Stimulated activated CD8-positive, alpha-beta memory T cell treated with anti-CD3 and anti-CD28 coated beads, Interleukin-12 subunit alpha, Interleukin-12 subunit beta, amount 100 ng/mL, for 24 hours (primary cell): ENCODE results near the gene SH3D19.
A peak's percentile ranks its signal among the peaks of the same experiment; 100 is the strongest.
"Not testable (repeated sequence)": the region's sequence is repeated elsewhere in the genome, so short reads cannot be mapped to it uniquely, and the experiment has no call there.

ENCODE experiments used
- DNase-seq: peaks from one replicate; pipeline ENCODE4 v3.0.0-alpha.2; 2020; ENCODE audit errors: extremely low read depth

The SH3D19 gene

DNA sequence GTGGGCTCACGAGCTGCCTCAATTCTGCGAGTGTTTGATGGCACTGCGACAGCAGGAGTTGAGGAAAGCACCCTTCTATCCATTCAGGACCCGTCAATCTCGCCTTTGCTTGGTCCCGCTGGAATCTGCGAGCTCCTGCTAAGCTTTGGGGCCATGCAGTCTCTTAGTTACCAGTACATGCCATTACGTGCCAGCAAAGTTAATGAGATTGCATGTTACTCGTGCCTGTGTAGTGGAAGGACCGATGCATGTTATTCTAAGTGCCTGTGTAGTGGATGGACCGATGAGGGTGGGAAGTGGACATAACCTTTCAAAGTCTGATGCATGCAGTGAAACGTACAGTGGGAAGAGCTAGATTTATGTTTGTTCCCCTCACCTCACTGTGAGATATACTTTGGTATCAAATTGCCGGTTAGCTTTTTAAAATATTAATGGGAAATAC, 225.4 kb downstream of the SH3D19 start:
- DNase-seq, result no peak

DNA sequence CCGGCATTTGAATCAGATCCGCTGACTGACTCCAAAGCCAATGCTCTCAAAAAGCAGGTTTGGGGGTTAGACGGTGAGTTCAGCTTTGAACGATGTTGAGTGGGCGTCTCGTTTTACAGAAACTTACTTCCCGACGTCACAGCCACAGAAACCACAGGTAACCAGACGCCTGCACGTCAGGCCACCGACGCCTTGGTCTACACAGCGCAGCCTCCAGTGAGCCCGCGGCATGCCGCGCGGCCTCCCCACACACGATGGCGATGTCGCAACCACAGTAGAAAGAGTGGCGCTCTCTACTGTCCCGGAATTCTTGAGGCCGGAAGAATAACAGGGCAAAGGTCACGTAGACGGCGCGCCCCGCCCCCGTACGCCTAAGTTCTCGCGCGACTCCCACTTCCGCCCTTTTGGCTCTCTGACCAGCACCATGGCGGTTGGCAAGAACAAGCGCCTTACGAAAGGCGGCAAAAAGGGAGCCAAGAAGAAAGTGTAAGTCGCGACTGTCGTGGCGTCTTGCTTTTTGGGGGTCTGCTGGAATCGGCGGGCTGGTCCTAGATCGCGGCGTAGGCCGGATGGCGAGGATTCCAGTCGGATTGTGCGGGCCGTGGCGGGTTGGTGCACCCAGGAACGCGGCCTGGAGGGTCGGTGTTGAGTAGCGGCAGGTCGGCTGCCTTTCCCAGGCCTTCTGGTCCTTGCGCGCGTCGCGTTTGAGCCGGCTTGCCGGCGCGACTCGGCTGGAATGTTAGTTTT, 226.0 kb downstream of the SH3D19 start, which contains the start of gene RPS3A:
TSS of gene RPS3A (plus strand) at position 400 of the 747 bp plus-strand sequence. CDS start at position 425, 25 bp downstream.
- peak; percentile 92 for DNase-seq

DNA sequence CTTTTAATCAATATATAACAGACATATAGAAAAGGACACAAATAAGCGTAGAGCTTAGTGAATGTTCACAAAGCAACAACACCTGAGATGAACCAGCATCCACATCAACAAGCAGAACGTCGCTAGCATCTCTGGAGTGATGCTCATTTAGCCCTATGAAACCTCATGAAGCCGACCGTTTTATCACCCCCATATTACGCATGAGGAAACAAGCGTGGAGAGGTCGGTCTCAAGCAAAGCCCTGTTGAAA, 226.5 kb downstream of the SH3D19 start:
- no peak for DNase-seq

DNA sequence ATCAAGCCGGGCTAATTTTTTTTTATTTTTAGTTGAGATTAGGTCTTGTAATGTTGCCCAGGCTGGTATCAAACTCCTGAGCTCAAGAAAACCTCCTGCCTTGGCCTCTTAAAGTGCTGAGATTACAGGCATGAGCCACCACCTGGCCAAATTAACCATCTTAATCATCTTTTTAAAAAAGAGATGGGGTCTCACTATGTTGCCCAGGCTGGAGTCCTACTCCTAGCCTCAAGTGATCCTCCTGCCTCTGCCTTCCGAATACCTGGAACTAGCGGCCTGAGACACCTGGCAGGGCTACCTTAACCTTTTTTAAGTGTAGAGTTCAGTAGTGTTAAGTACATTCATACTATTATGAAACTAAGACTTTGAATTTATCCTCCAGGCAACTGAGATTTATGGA, 227.6 kb downstream of the SH3D19 start:
- no peak for DNase-seq

DNA sequence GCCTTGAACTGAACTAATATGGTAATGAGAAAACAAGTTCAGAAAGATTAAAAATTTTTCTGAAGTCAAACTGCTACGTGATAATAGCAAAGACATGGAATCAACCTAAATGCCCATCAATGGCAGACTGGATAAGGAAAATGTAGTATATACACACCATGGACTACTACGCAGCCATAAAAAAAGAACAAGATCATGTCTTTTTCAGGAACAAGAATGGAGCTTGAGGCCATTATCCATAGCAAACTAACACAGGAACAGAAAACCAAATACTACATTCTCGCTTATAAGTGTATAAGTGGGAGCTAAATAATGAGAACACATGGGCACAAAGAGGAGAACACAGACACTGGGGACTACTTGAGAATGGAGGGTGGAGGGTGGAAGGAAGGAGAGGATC, 230.3 kb downstream of the SH3D19 start:
- DNase-seq, result no peak

DNA sequence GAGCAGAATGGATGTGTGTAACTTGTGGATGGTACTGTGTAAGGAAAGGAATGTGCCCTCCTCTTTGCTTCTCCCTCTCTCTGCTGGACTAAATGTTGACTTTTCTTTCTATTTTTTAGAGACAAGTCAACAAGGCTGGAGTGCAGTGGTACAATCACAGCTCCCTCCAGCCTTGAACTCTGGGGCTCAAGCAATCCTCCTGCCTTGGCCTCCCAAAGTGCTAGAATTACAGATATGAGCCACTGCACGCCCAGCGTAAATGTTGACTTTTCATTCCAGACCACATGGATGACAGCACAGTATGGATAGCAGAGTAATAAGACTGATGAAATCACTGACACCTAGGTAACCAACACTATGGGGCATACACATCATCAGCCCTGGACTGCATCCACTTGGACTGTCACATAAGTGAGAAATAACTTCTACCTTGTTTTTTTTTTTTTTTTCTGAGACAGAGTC, 231.1 kb downstream of the SH3D19 start:
- no peak for DNase-seq

DNA sequence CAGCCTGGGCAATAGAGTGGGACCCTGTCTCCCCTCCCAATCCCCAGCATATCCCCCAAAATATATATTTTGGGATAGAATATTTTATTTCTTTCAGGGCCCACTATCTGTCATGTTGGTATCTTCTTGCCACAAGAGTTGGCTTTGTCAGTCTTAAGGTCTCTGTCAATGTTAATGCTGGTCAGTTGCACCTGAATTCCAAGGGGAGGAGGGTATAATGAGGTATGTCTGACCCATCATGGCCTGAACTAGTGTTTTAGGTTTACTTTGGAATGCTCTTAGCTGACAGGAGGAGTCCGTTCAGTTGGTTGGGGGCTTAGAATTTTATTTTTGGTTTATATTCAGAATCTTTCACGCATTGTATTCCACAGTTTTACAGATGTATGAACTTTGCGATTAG, 232.2 kb downstream of the SH3D19 start:
- no peak for DNase-seq

DNA sequence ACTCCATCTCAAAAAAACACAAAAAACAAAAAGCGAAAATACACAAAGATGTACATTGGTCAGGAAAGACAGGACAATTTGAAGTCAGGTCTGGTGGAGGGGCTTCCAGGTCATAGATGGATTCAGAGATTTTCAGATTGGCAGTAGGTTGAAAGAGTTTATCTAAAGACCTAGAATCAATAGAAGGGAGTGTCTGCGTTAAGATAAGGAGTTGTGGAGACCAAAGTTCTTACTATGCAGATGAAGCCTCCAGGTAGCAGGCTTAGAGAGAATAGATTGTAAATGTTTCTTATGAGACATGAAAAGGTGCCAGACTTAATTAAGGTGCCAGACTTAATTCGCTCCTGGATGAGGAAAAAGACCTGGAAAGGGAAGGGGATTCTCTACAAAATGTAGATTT, 232.9 kb downstream of the SH3D19 start:
- no peak for DNase-seq

DNA sequence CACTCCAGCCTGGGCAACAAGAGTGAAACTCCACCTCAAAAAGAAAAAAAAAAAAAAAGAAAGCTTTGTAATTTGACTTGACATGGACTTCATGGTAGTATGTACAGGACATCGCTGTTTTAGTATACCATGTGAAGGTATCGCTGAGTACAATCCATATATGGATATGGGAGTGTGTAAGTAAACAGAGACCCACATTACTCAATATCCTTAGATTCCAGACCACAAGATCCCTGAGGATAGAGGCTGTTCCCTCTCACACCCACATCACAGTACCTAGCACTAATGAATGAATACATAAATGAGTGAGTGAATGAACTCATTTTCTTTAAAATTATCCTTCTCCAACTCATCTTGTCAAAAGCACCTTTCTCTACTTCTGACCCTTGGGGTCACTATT, 234.4 kb downstream of the SH3D19 start:
- DNase-seq, result no peak

DNA sequence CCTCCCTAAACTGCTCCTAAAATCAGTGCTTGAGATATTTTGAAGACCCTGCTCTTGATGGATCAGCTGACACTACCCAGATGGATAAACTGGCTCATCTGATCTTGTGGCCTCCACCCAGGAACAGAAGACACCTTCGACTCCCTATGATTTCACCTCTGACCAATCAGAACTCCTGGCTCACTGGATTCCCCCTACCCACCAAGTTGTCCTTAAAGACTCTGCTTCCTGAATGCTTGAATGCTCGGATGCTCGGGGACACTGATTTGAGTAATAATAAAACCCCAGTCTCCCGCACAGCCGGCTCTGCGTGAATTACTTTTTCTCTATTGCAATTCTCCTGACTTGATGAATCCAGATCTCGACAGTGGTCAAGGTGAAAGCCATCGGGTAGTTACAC, 237.9 kb downstream of the SH3D19 start:
- no peak for DNase-seq

DNA sequence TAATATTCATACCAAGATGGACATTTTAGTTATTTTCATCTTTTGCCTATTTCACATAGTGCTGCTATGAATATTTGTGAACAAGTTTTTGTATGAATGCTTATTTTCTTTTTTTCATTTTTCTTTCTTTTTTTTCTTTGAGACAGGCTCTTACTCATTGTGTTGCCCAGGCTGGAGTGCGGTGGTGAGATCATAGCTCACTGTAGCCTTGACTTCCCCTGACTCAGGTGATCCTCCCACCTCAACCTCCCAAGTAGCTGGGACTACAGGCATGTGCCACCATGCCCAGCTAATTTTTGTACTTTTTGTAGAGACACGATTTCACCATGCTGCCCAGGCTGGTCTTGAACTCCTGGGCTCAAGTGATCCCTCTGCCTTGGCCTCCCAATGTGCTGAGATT, 247.4 kb downstream of the SH3D19 start:
- DNase-seq, result not testable (repeated sequence)

DNA sequence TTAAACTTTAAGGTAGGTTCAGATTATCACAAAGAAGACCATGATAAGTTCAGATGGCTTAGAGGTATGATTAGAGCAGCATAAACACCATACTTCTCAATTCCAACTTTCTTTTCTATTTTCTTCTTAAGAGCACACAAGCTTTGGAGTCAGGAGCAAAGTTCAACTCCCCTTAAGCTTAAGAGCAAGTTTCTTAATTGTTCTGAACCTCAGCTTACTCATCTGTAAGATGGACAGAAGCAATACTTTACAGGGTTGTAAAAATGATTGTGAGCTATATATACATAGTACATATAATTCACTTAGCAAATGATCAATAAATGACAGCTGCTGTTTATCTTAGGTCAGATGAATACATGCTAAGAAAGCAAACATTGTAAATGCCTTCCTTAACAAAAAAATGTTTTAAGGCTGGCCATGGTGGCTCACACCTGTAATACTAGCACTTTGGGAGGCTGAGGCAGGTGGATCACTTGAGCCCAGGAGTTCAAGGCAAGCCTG, 250.9 kb downstream of the SH3D19 start:
- no peak for DNase-seq
